HepG2 (cell line): ENCODE measurements around the gene CCM2. TPM values are rescaled to one million over a fixed set of nuclear protein-coding genes. Genes with fewer than 3 reads are reported as not detected.

Experiments
- ATAC-seq: fragments of 200-7000 bp; cut with Tn5 transposase; 3 replicates; pipeline ENCODE4 v1.9.1; 2020; ENCODE audit warnings: mild to moderate bottlenecking, moderate library complexity
- BruUV-seq: library from RNA; stranded (reverse); fragments of 400-500 nt; replicated peaks from 2 replicates; lab custom pipeline; 2021; lab: Mats Ljungman, UMichigan
- CTCF ChIA-PET: fragments of 300-600 bp; formaldehyde crosslinking; extraction: SDS; loops from one replicate; lab custom pipeline; 2021; ENCODE audit warnings: low total read pairs, inconsistent platforms, low intra/inter-chr PET ratio; lab: Yijun Ruan, JAX
- POLR2A ChIA-PET: fragments of 350-600 bp; sonication (Branson Sonifier 250); formaldehyde crosslinking; loops from one replicate; lab custom pipeline; 2020; ENCODE audit warnings: antibody characterized with exemption, inconsistent platforms; lab: Yijun Ruan, JAX
- DNase-seq: peaks from one replicate; pipeline ENCODE4 v3.0.0-alpha.2; 2015; ENCODE audit warnings: low spot score
- FAIRE-seq: peaks from 3 replicates; lab custom pipeline; 2011; peaks lifted over from hg19 to GRCh38; lab: Jason Lieb, UNC
- H2AFZ ChIP-seq: one replicate; pipeline ENCODE4 v1.6.1; 2011; ENCODE audit warnings: low read length, inconsistent platforms
- H3K27ac ChIP-seq: fragments of 300-600 bp; 3 replicates; pipeline ENCODE4 v1.8.0; 2011; ENCODE audit warnings: mixed run types, mild to moderate bottlenecking, mixed read lengths, low read length, inconsistent platforms; ENCODE audit not compliant: insufficient read depth; ENCODE audit errors: extremely low read length
- H3K27me3 ChIP-seq, 2 experiments: fragments of 200-600 bp in 1 of 2; 2 replicates in 1 of 2; 3 replicates in 1 of 2; pipeline versions ENCODE4 v1.6.0 to v1.8.0; 2011; ENCODE audit warnings: low read length in 2 of 2, mild to moderate bottlenecking in 2 of 2, moderate library complexity in 2 of 2, inconsistent platforms in 1 of 2; ENCODE audit not compliant: insufficient read depth in 2 of 2, control insufficient read depth in 1 of 2
- H3K36me3 ChIP-seq, 2 experiments: fragments of 200-600 bp in 1 of 2; replicated peaks in 1 of 2; 2 replicates in 1 of 2; 3 replicates in 1 of 2; pipeline versions ENCODE4 v1.5.1 to v1.8.0; 2011; ENCODE audit warnings: low read length in 2 of 2, inconsistent platforms in 1 of 2; ENCODE audit not compliant: insufficient read depth in 2 of 2, control insufficient read depth in 1 of 2
- H3K4me1 ChIP-seq: 2 replicates; pipeline ENCODE4 v1.5.1; 2012; ENCODE audit warnings: low read length, inconsistent platforms; ENCODE audit not compliant: insufficient read depth
- H3K4me2 ChIP-seq: 2 replicates; pipeline ENCODE4 v1.6.0; 2011; ENCODE audit warnings: low read depth, low read length, inconsistent platforms
- H3K4me3 ChIP-seq, 3 experiments: fragments of 200-600 bp in 1 of 3; sonication (generic), shearing (Covaris generic) in 1 of 3; replicated peaks in 1 of 3; 2 replicates each; pipeline ENCODE4 v1.5.1; 2011 to 2016; ENCODE audit warnings: low read length in 3 of 3, inconsistent platforms in 2 of 3, low read depth in 2 of 3, mild to moderate bottlenecking in 2 of 3, control low read depth in 1 of 3, mixed read lengths in 1 of 3; ENCODE audit not compliant: insufficient read depth in 1 of 3
- H3K79me2 ChIP-seq: one replicate; pipeline ENCODE4 v1.6.1; 2011; ENCODE audit warnings: low read length, inconsistent platforms; ENCODE audit not compliant: insufficient read depth
- H3K9ac ChIP-seq: 2 replicates; pipeline ENCODE4 v1.6.0; 2011; ENCODE audit warnings: mild to moderate bottlenecking, low read depth, low read length, inconsistent platforms; ENCODE audit not compliant: insufficient read depth
- H3K9me3 ChIP-seq: 2 replicates; pipeline ENCODE4 v1.5.1; 2012; ENCODE audit warnings: mild to moderate bottlenecking, low read length
- H4K20me1 ChIP-seq: 2 replicates; pipeline ENCODE4 v1.6.0; 2011; ENCODE audit warnings: inconsistent platforms, mild to moderate bottlenecking, low read length, moderate library complexity; ENCODE audit not compliant: insufficient read depth
- EED ChIP-seq: sonication (generic); formaldehyde crosslinking; IDR thresholded peaks from 2 replicates; pipeline ENCODE4 v1.5.0; 2020; ENCODE audit warnings: mild to moderate bottlenecking, missing genetic modification reagents
- HMGXB4 ChIP-seq, 2 experiments: sonication (generic) in 1 of 2; formaldehyde crosslinking in 1 of 2; IDR thresholded peaks; 2 replicates each; pipeline versions ENCODE4 v1.4.0 to v1.6.1; 2018 to 2020; ENCODE audit warnings: missing genetic modification reagents in 2 of 2, borderline replicate concordance in 1 of 2, low read depth in 1 of 2, mild to moderate bottlenecking in 1 of 2, missing biosample characterization in 1 of 2
- HNRNPUL1 ChIP-seq: fragments of 200-400 bp; formaldehyde crosslinking; IDR thresholded peaks from 2 replicates; pipeline ENCODE4 v1.6.1; 2017; ENCODE audit warnings: low read depth, mild to moderate bottlenecking, low read length, moderate library complexity
- KDM5A ChIP-seq: fragments of 200-600 bp; sonication (generic); IDR thresholded peaks from 2 replicates; pipeline ENCODE4 v1.7.0; 2018; ENCODE audit warnings: antibody characterized with exemption, mild to moderate bottlenecking, low read length, borderline replicate concordance
- KLF9 ChIP-seq: IDR thresholded peaks from 2 replicates; pipeline ENCODE4 v1.6.1; 2016; ENCODE audit warnings: low read depth
- NCOA5 ChIP-seq: sonication (generic); formaldehyde crosslinking; IDR thresholded peaks from 2 replicates; pipeline ENCODE4 v1.4.0; 2020; ENCODE audit warnings: missing genetic modification reagents
- PAF1 ChIP-seq: IDR thresholded peaks from 2 replicates; pipeline ENCODE4 v1.6.1; 2016; ENCODE audit warnings: missing genetic modification reagents, missing compliant biosample characterization
- RAD21 ChIP-seq: fragments of 450-650 bp; formaldehyde crosslinking; IDR thresholded peaks from 2 replicates; pipeline ENCODE4 v1.5.0; 2020; ENCODE audit warnings: mild to moderate bottlenecking
- RBM22 ChIP-seq: fragments of 200-400 bp; formaldehyde crosslinking; optimal IDR thresholded peaks from 2 replicates; pipeline ENCODE3; 2017; ENCODE audit warnings: mild to moderate bottlenecking, low read length, moderate library complexity
- SIX1 ChIP-seq: sonication (generic); formaldehyde crosslinking; IDR thresholded peaks from 2 replicates; pipeline ENCODE4 v1.4.0; 2020; ENCODE audit warnings: missing genetic modification reagents, borderline replicate concordance
- YEATS2 ChIP-seq: sonication (generic); formaldehyde crosslinking; IDR thresholded peaks from 2 replicates; pipeline ENCODE4 v1.4.0; 2020; ENCODE audit warnings: missing genetic modification reagents, borderline replicate concordance
- ZNF556 ChIP-seq: sonication (generic); formaldehyde crosslinking; IDR thresholded peaks from 2 replicates; pipeline ENCODE4 v1.4.0; 2020; ENCODE audit warnings: mild to moderate bottlenecking, missing genetic modification reagents, borderline replicate concordance
- WGBS: methylation state at CpG from one replicate; pipeline ENCODE4 v1.1.6; 2017; ENCODE audit warnings: low lambda C conversion rate; 5-methylcytosine and 5-hydroxymethylcytosine counted together
- in situ Hi-C: cut with HindIII; loops from 2 replicates; pipeline ENCODE4 v1.10.0; 2017; ENCODE audit warnings: low pct_unique_long_range_greater_than_20kb; ENCODE audit not compliant: extremely low pct_ligation_motif_present
- intact Hi-C: fragments of 100-400 bp; cut with micrococcal nuclease; formaldehyde crosslinking; loops from one replicate; pipeline ENCODE4 v1.10.0; 2022; ENCODE audit not compliant: unreplicated experiment
- polyA plus RNA-seq, 8 experiments: library from polyadenylated mRNA; depleted of rRNA in 3 of 8; stranded (reverse) in 7 of 8; unstranded in 1 of 8; fragments of >200 nt; fragmentation: Illumina TruSeq in 4 of 8; extraction: Trizol in 4 of 8; gene quantifications; 2 replicates each; pipeline versions ENCODE4 v1.2.1 to v1.2.3, GENCODE V29; 2011 to 2016; ENCODE audit warnings: low read depth in 4 of 8, missing spikeins in 1 of 8, mixed read lengths in 1 of 8; ENCODE audit not compliant: insufficient read depth in 1 of 8
- total RNA-seq, 5 experiments: library from RNA; depleted of rRNA; stranded (reverse); fragments of >200 nt; fragmentation: Illumina TruSeq; extraction: Trizol; gene quantifications; 2 replicates each; pipeline ENCODE4 v1.2.3, GENCODE V29; 2016; ENCODE audit warnings: low read depth in 1 of 5
- TF ChIP-seq, protein P1 (sequence below): sonication (generic); formaldehyde crosslinking; IDR thresholded peaks from 2 replicates; pipeline ENCODE4 v1.5.0; 2020; ENCODE audit warnings: missing genetic modification reagents
- TF ChIP-seq, protein P2 (sequence below): sonication (generic); formaldehyde crosslinking; IDR thresholded peaks from 2 replicates; pipeline ENCODE4 v1.4.0; 2020; ENCODE audit warnings: missing genetic modification reagents
- TF ChIP-seq, protein P3 (sequence below): sonication (generic); formaldehyde crosslinking; IDR thresholded peaks from 2 replicates; pipeline ENCODE4 v1.5.0; 2020; ENCODE audit warnings: mild to moderate bottlenecking, missing genetic modification reagents, borderline replicate concordance

The CCM2 gene
- total and polyA plus RNA-seq, 2 of the 13 experiments (the other 11 are each of a cell fraction or from before 2014, with no cell fraction given), result 13.7 to 15.8 TPM

DNA sequence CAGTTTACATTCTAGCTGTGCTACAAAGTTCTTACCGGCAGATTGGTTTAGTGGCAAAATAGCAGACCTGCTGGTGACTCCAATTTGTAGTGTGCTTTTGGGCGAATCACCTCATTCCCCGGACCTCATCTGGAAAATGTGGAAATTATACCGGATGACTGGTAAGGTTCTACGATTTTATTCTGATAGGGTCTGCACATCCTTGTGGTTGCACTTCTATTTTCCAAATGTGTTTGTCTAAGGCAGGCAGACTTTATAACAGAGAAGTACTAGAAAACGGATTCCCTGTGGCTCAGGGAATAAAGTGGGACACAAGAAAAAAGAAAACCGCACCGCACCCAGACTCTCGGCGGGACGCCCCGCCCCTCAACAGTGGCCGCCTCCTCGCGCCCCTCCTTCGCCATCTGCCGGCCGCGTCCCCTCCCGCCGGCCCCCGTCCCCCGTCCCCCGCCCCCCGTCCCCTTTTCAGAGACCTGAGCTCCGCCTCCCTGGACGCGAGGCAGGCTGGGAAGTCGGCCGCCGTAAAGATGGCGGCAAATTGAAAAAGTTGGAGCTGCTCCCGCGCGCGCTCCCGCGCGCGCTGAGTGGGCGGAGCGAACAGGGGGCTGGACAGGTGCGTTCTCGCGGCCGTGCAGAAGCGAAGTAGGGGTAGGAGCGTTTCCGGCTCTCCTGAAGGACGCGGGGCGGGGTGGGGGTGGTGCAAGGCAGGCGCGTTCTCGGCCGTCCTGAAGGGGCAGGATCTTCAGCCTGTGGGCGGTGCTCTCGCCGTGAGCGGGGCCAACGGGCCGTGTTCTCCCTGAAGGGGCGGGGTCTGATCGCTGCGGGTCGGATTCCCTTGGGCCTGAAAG lies 532 bp upstream of the CCM2 start:
- in situ Hi-C loops, result no loop called here
- no peaks in the 10 kb centered on the region for H4K20me1 ChIP-seq
- H3K4me1 ChIP-seq, result peaks cover 23% of the 10 kb centered on the region
- H3K4me3 ChIP-seq, result peak overlapping the region; percentile 74 to 99 (median 80)
- no peaks in the 10 kb centered on the region for H3K36me3 ChIP-seq
- intact Hi-C loops, result loop anchor here (2.0 to 5.0 kb wide), 2 partner anchors 27 to 113 kb away; partner anchors contain the start of gene TBRG4
- peak overlapping the region; percentile 84 for H3K4me2 ChIP-seq
- peaks cover 25% of the 10 kb centered on the region for H3K79me2 ChIP-seq
- FAIRE-seq (peak; percentile 56), DNase-seq (peak; percentile 97), ATAC-seq (peak; percentile 95)
- H3K27ac ChIP-seq, result peak overlapping the region; percentile 70
- H2AFZ ChIP-seq, result peak overlapping the region; percentile 93
- no peaks in the 10 kb centered on the region for H3K9me3 ChIP-seq
- CTCF ChIA-PET, result no interaction called here
- no peaks in the 10 kb centered on the region for H3K27me3 ChIP-seq
- WGBS, result under 1% methylated on average over 31 of the region's 66 CpGs
- BruUV-seq, result TSS peak; percentile 86
- POLR2A ChIA-PET, result interaction anchor here (0.6 to 7.0 kb wide), 11 partner anchors 16 to 782 kb away, joined by 3 to 83 read pairs (median 3); partner anchors contain the start of genes H2AZ2, TBRG4 and TMED4
- H3K9ac ChIP-seq, result peak overlapping the region; percentile 72
- TF ChIP-seq KDM5A, result peak; percentile 41; the same call in 1 of the 2 replicates
- TF ChIP-seq SIX1, result no peak
- no peak for TF ChIP-seq HNRNPUL1
- no peak for TF ChIP-seq EED (CRISPR knock-in tag)
- no peak for TF ChIP-seq RBM22
- TF ChIP-seq, protein P1, sequence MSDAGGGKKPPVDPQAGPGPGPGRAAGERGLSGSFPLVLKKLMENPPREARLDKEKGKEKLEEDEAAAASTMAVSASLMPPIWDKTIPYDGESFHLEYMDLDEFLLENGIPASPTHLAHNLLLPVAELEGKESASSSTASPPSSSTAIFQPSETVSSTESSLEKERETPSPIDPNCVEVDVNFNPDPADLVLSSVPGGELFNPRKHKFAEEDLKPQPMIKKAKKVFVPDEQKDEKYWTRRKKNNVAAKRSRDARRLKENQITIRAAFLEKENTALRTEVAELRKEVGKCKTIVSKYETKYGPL (CRISPR knock-in tag), result no peak
- TF ChIP-seq ZNF556, result no peak
- no peak for TF ChIP-seq PAF1
- peak; percentile 56; the same call in 1 of the 2 replicates for TF ChIP-seq YEATS2 (CRISPR knock-in tag)
- TF ChIP-seq, protein P2, sequence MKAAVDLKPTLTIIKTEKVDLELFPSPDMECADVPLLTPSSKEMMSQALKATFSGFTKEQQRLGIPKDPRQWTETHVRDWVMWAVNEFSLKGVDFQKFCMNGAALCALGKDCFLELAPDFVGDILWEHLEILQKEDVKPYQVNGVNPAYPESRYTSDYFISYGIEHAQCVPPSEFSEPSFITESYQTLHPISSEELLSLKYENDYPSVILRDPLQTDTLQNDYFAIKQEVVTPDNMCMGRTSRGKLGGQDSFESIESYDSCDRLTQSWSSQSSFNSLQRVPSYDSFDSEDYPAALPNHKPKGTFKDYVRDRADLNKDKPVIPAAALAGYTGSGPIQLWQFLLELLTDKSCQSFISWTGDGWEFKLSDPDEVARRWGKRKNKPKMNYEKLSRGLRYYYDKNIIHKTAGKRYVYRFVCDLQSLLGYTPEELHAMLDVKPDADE, result no peak
- TF ChIP-seq HMGXB4 (CRISPR knock-in tag; IDR thresholded peaks at IDR 0.05; ENCODE audit: borderline replicate concordance in 1 of 2, low read depth in 1 of 2), result no peak
- TF ChIP-seq NCOA5 (CRISPR knock-in tag), result no peak
- TF ChIP-seq RAD21, result 0 out of 2 replicates have a peak, but pooled peaks have one; percentile 18
- TF ChIP-seq KLF9, result no peak
- TF ChIP-seq, protein P3, sequence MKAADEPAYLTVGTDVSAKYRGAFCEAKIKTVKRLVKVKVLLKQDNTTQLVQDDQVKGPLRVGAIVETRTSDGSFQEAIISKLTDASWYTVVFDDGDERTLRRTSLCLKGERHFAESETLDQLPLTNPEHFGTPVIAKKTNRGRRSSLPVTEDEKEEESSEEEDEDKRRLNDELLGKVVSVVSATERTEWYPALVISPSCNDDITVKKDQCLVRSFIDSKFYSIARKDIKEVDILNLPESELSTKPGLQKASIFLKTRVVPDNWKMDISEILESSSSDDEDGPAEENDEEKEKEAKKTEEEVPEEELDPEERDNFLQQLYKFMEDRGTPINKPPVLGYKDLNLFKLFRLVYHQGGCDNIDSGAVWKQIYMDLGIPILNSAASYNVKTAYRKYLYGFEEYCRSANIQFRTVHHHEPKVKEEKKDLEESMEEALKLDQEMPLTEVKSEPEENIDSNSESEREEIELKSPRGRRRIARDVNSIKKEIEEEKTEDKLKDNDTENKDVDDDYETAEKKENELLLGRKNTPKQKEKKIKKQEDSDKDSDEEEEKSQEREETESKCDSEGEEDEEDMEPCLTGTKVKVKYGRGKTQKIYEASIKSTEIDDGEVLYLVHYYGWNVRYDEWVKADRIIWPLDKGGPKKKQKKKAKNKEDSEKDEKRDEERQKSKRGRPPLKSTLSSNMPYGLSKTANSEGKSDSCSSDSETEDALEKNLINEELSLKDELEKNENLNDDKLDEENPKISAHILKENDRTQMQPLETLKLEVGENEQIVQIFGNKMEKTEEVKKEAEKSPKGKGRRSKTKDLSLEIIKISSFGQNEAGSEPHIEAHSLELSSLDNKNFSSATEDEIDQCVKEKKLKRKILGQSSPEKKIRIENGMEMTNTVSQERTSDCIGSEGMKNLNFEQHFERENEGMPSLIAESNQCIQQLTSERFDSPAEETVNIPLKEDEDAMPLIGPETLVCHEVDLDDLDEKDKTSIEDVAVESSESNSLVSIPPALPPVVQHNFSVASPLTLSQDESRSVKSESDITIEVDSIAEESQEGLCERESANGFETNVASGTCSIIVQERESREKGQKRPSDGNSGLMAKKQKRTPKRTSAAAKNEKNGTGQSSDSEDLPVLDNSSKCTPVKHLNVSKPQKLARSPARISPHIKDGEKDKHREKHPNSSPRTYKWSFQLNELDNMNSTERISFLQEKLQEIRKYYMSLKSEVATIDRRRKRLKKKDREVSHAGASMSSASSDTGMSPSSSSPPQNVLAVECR, result no peak; the same call in 1 of the 2 replicates
